ENCODE measurements around the gene ARID1B.

- TF ChIP-seq POLR2A (IDR thresholded peaks at IDR 0.05), result no peak
- no peak for TF ChIP-seq POLR2AphosphoS5 (IDR thresholded peaks at IDR 0.05)
Observed at GRCh38 chr6:157233156-157233555, 456.0 kb downstream of the ARID1B start.

All from transverse colon (tissue), 3 donors.